H1 (cell line): ENCODE data around the gene CADM2. TPM values are rescaled to one million over a fixed set of nuclear protein-coding genes. Genes with fewer than 3 reads are reported as not detected.

Experiments used
- CTCF ChIA-PET: fragments of 300-600 bp; sonication (Branson Sonifier 250); formaldehyde crosslinking; loops from one replicate; lab custom pipeline; 2021; ENCODE audit not compliant: partially characterized antibody; lab: Charles Lee
- POLR2A ChIA-PET: fragments of 300-600 bp; sonication (Branson Sonifier 250); formaldehyde crosslinking; loops from one replicate; lab custom pipeline; 2021; ENCODE audit warnings: inconsistent platforms; ENCODE audit not compliant: partially characterized antibody; lab: Charles Lee
- DNase-seq, 2 experiments: peaks; one replicate each; pipeline versions ENCODE4 v3.0.0 to v3.0.0-alpha.2; 2010 to 2022; ENCODE audit warnings: low spot score in 2 of 2, low read depth in 1 of 2, mixed read lengths in 1 of 2
- FAIRE-seq: peaks from 2 replicates; lab custom pipeline; 2011; peaks lifted over from hg19 to GRCh38; lab: Jason Lieb, UNC
- H2AFZ ChIP-seq: 2 replicates; pipeline ENCODE4 v1.8.1; 2012; ENCODE audit warnings: low read length, inconsistent platforms
- H2AK5ac ChIP-seq: 2 replicates; pipeline ENCODE4 v1.6.1; 2013; ENCODE audit warnings: low read depth, low read length
- H2BK120ac ChIP-seq: replicated peaks from 2 replicates; pipeline ENCODE3; 2013; ENCODE audit warnings: low read depth, low read length, inconsistent platforms
- H2BK12ac ChIP-seq: 2 replicates; pipeline ENCODE4 v1.6.1; 2013; ENCODE audit warnings: low read depth, low read length
- H2BK15ac ChIP-seq: 2 replicates; pipeline ENCODE4 v1.6.1; 2013; ENCODE audit warnings: low read length
- H2BK20ac ChIP-seq: 2 replicates; pipeline ENCODE4 v1.6.1; 2013; ENCODE audit warnings: low read length
- H2BK5ac ChIP-seq: 2 replicates; pipeline ENCODE4 v1.6.1; 2013; ENCODE audit warnings: low read depth, low read length
- H3K14ac ChIP-seq: 2 replicates; pipeline ENCODE4 v1.6.1; 2013; ENCODE audit warnings: inconsistent platforms; ENCODE audit not compliant: insufficient read length
- H3K18ac ChIP-seq: 2 replicates; pipeline ENCODE4 v1.6.1; 2013; ENCODE audit warnings: low read length; ENCODE audit errors: extremely low read depth
- H3K23ac ChIP-seq: 2 replicates; pipeline ENCODE4 v1.6.1; 2013; ENCODE audit warnings: inconsistent platforms; ENCODE audit not compliant: insufficient read length
- H3K23me2 ChIP-seq: 2 replicates; pipeline ENCODE4 v1.6.1; 2013; ENCODE audit warnings: low read depth, low read length
- H3K27ac ChIP-seq: 2 replicates; pipeline ENCODE4 v1.6.1; 2011; ENCODE audit warnings: low read depth, low read length, inconsistent platforms
- H3K27me3 ChIP-seq, 4 experiments: replicated peaks in 1 of 4; 1 replicate in 1 of 4; 2 replicates in 3 of 4; pipeline versions ENCODE4 v1.6.1 to v1.8.1; 2011 to 2013; ENCODE audit warnings: low read length in 3 of 4, mild to moderate bottlenecking in 3 of 4, inconsistent platforms in 2 of 4, mixed read lengths in 2 of 4, moderate library complexity in 1 of 4; ENCODE audit not compliant: control insufficient read depth in 3 of 4, insufficient read depth in 3 of 4; ENCODE audit errors: extremely low read depth in 1 of 4
- H3K36me3 ChIP-seq, 4 experiments: 2 replicates each; pipeline versions ENCODE4 v1.6.1 to v1.8.1; 2011 to 2013; ENCODE audit warnings: mild to moderate bottlenecking in 4 of 4, low read length in 3 of 4, moderate library complexity in 2 of 4, control low read depth in 1 of 4, inconsistent platforms in 1 of 4; ENCODE audit not compliant: insufficient read depth in 4 of 4, control insufficient read depth in 2 of 4
- H3K4ac ChIP-seq: replicated peaks from 2 replicates; pipeline ENCODE3; 2013; ENCODE audit warnings: low read length, low read depth, mixed read lengths, inconsistent platforms; ENCODE audit not compliant: insufficient read length
- H3K4me1 ChIP-seq, 4 experiments: replicated peaks in 1 of 4; 1 replicate in 1 of 4; 2 replicates in 3 of 4; pipeline versions ENCODE4 v1.6.1 to v1.8.1; 2011 to 2013; ENCODE audit warnings: low read length in 3 of 4, inconsistent platforms in 2 of 4, mixed read lengths in 1 of 4; ENCODE audit not compliant: insufficient read depth in 4 of 4, control insufficient read depth in 3 of 4
- H3K4me2 ChIP-seq, 2 experiments: 2 replicates each; pipeline versions ENCODE4 v1.6.1 to v1.8.1; 2011 to 2013; ENCODE audit warnings: low read depth in 2 of 2, low read length in 2 of 2, control low read depth in 1 of 2, inconsistent platforms in 1 of 2, mild to moderate bottlenecking in 1 of 2; ENCODE audit not compliant: insufficient read depth in 1 of 2
- H3K4me3 ChIP-seq, 4 experiments: fragments of 200-600, 300-600 bp in 1 of 4; sonication (generic), shearing (Covaris generic), sonication (Bioruptor Twin) in 1 of 4; 2 replicates each; pipeline versions ENCODE4 v1.5.1 to v1.8.1; 2011 to 2016; ENCODE audit warnings: low read length in 4 of 4, low read depth in 3 of 4, control low read depth in 2 of 4, inconsistent platforms in 2 of 4, mild to moderate bottlenecking in 2 of 4, mixed read lengths in 1 of 4, moderate library complexity in 1 of 4; ENCODE audit not compliant: insufficient read depth in 2 of 4; ENCODE audit errors: extremely low read depth in 1 of 4
- H3K56ac ChIP-seq: replicated peaks from 2 replicates; pipeline ENCODE3; 2013; ENCODE audit warnings: low read depth, mild to moderate bottlenecking, mixed read lengths, low read length, inconsistent platforms; ENCODE audit not compliant: insufficient read length
- H3K79me1 ChIP-seq: 2 replicates; pipeline ENCODE4 v1.6.1; 2013; ENCODE audit warnings: low read depth, low read length, control low read depth
- H3K79me2 ChIP-seq, 2 experiments: 2 replicates each; pipeline versions ENCODE4 v1.6.1 to v1.8.1; 2012 to 2013; ENCODE audit warnings: low read length in 2 of 2, mild to moderate bottlenecking in 2 of 2, inconsistent platforms in 1 of 2; ENCODE audit not compliant: insufficient read depth in 2 of 2, control insufficient read depth in 1 of 2
- H3K9ac ChIP-seq, 4 experiments: replicated peaks in 1 of 4; 1 replicate in 1 of 4; 2 replicates in 3 of 4; pipeline versions ENCODE4 v1.6.1 to v1.8.1; 2011 to 2013; ENCODE audit warnings: low read depth in 3 of 4, low read length in 3 of 4, control low read depth in 2 of 4, mild to moderate bottlenecking in 2 of 4, moderate library complexity in 2 of 4, inconsistent platforms in 1 of 4; ENCODE audit errors: extremely low read depth in 1 of 4
- H3K9me3 ChIP-seq, 2 experiments: 2 replicates each; pipeline versions ENCODE4 v1.6.1 to v1.8.1; 2012 to 2013; ENCODE audit warnings: mild to moderate bottlenecking in 2 of 2, moderate library complexity in 2 of 2, control low read depth in 1 of 2, inconsistent platforms in 1 of 2, low read depth in 1 of 2, low read length in 1 of 2, mixed read lengths in 1 of 2; ENCODE audit not compliant: insufficient read depth in 2 of 2
- H4K20me1 ChIP-seq, 2 experiments: replicated peaks in 1 of 2; 2 replicates each; pipeline versions ENCODE3 to v1.8.1; 2011 to 2013; ENCODE audit warnings: inconsistent platforms in 2 of 2, low read length in 2 of 2, mild to moderate bottlenecking in 1 of 2; ENCODE audit not compliant: insufficient read depth in 2 of 2, control insufficient read depth in 1 of 2
- H4K5ac ChIP-seq: 2 replicates; pipeline ENCODE4 v1.6.1; 2013; ENCODE audit warnings: low read length, low read depth, mixed read lengths, inconsistent platforms; ENCODE audit not compliant: insufficient read length
- H4K8ac ChIP-seq: 2 replicates; pipeline ENCODE4 v1.8.0; 2013; ENCODE audit warnings: mild to moderate bottlenecking, moderate library complexity, low read length, inconsistent platforms; ENCODE audit not compliant: insufficient read depth; ENCODE audit errors: extremely low read depth
- H4K91ac ChIP-seq: replicated peaks from 2 replicates; pipeline ENCODE3; 2013; ENCODE audit warnings: low read length, mixed read lengths, inconsistent platforms; ENCODE audit not compliant: insufficient read length
- NRF1 ChIP-seq: IDR thresholded peaks from 2 replicates; pipeline ENCODE4 v1.6.1; 2011; ENCODE audit warnings: mild to moderate bottlenecking, low read depth, low read length, improper control_type of control experiment
- ZNF274 ChIP-seq: IDR thresholded peaks from 2 replicates; pipeline ENCODE4 v1.7.0; 2012; ENCODE audit warnings: low read length, borderline replicate concordance; ENCODE audit errors: extremely low read depth
- WGBS, 2 experiments: shearing (Covaris generic) in 1 of 2; methylation state at CpG; one replicate each; pipeline versions ENCODE4 v1.1.6 to v1.1.7; 2013 to 2015; ENCODE audit warnings: low lambda C conversion rate in 2 of 2, mixed read lengths in 2 of 2, inconsistent platforms in 1 of 2, low coverage in 1 of 2, missing lambda C conversion rate in 1 of 2; ENCODE audit not compliant: insufficient replicate concordance in 2 of 2, insufficient coverage in 1 of 2, insufficient read length in 1 of 2; ENCODE audit errors: extremely low coverage in 1 of 2, missing lambda C conversion rate in 1 of 2; 5-methylcytosine and 5-hydroxymethylcytosine counted together
- polyA plus RNA-seq, 7 experiments: library from polyadenylated mRNA; depleted of rRNA in 3 of 7; stranded (reverse) in 5 of 7; unstranded in 2 of 7; fragments of >200 nt in 5 of 7; fragments of 200-250 nt in 2 of 7; gene quantifications; 1 replicate in 5 of 7; 2 replicates in 1 of 7; 4 replicates in 1 of 7; pipeline versions ENCODE4 v1.2.1 to v1.2.3, GENCODE V29; 2011 to 2013; ENCODE audit warnings: missing spikeins in 2 of 7, mixed read lengths in 2 of 7
- total RNA-seq: library from RNA; stranded (reverse); fragmentation: NEBNext Ultra II Directional; extraction: Animal tissue kit (Norgen Biotek cat#: 25700); gene quantifications from 2 replicates; pipeline ENCODE4 v1.2.1, GENCODE V29; 2021

CADM2 gene
- total and polyA plus RNA-seq, 2 of the 8 experiments (the other 6 are each of a cell fraction or from before 2014, with no cell fraction given) = 14.9 to 20.9 TPM

- no peaks in the 10 kb centered on the region for H3K79me2 ChIP-seq
- no peak overlapping the region for H3K56ac ChIP-seq
- H3K18ac ChIP-seq = no peak overlapping the region
- no peak overlapping the region for H2BK5ac ChIP-seq
- H4K8ac ChIP-seq = no peak overlapping the region
- POLR2A ChIA-PET = no interaction called here
- no peak overlapping the region for H3K4ac ChIP-seq
- H3K79me1 ChIP-seq = no peaks in the 10 kb centered on the region
- no peak overlapping the region for H3K4me2 ChIP-seq
- 78% methylated on average over 1 of the region's 1 CpG; no CpG with 5 or more reads in 1 of the 2 experiments for whole genome bisulfite sequencing, 2 experiments
- peaks cover 0 to 3% (median 0%) of the 10 kb centered on the region in 4 experiments; a peak in 2 of 7 replicates for H3K4me1 ChIP-seq
- no peak overlapping the region for H4K5ac ChIP-seq
- H3K23me2 ChIP-seq = no peaks in the 10 kb centered on the region
- CTCF ChIA-PET = no interaction called here
- no peaks in the 10 kb centered on the region for H4K20me1 ChIP-seq
- H2BK120ac ChIP-seq = no peak overlapping the region
- no peak overlapping the region for H3K4me3 ChIP-seq
- no peak for TF ChIP-seq NRF1
- TF ChIP-seq ZNF274 = no peak
- no peaks in the 10 kb centered on the region for H3K27me3 ChIP-seq
- H2AK5ac ChIP-seq = no peak overlapping the region
- DNase-seq (no peak), FAIRE-seq (no peak)
- H3K36me3 ChIP-seq = no peaks in the 10 kb centered on the region
- no peak overlapping the region for H2AFZ ChIP-seq
- no peak overlapping the region for H3K9ac ChIP-seq
- no peak overlapping the region for H2BK12ac ChIP-seq
- no peak overlapping the region for H4K91ac ChIP-seq
- no peak overlapping the region for H3K14ac ChIP-seq
- H3K23ac ChIP-seq = no peak overlapping the region
- no peak overlapping the region for H3K27ac ChIP-seq
- H2BK15ac ChIP-seq = no peak overlapping the region
- no peak overlapping the region for H2BK20ac ChIP-seq
- H3K9me3 ChIP-seq = no peaks in the 10 kb centered on the region
Measured at GRCh38 chr3:85077018-85077417, 118.2 kb downstream of the CADM2 start.
